ENCODE measurements around the gene MS4A1. TPM values are rescaled to one million over a fixed set of nuclear protein-coding genes. Genes with fewer than 3 reads are reported as not detected.

The MS4A1 gene
- total RNA-seq, 6 experiments from 2014 or later, result 0.12 to 0.78 (median 0.26) TPM; not detected in 1

DNA sequence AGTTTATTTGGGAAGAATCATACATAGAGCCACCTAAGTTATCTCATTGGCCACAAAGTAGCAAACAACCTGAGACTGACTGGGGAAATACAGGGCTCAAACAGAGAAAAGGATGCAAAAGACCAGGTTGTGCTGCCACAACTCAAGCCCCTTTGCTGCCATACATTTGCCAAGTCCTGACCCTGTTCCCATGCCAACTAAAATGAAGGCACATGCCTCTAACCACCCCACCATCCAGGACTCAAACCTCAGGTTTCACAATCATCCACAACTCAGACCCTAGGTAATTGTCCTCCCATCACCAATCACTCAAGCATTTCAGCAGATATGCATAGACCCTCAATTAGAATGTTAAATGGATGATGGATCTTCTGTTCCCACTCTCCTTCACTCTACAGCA is 1.4 kb upstream of the MS4A1 start:
- no peak overlapping the region for H3K4me3 ChIP-seq
- intact Hi-C loops (cut with DNase I), result no loop called here
- ATAC-seq, result no peak
- DNase-seq, result no peak
- no peaks in the 10 kb centered on the region for H3K4me1 ChIP-seq
- H3K36me3 ChIP-seq, result no peaks in the 10 kb centered on the region
- H3K9me3 ChIP-seq, result no peaks in the 10 kb centered on the region
- H3K27me3 ChIP-seq, result no peaks in the 10 kb centered on the region
- TF ChIP-seq, protein P1, sequence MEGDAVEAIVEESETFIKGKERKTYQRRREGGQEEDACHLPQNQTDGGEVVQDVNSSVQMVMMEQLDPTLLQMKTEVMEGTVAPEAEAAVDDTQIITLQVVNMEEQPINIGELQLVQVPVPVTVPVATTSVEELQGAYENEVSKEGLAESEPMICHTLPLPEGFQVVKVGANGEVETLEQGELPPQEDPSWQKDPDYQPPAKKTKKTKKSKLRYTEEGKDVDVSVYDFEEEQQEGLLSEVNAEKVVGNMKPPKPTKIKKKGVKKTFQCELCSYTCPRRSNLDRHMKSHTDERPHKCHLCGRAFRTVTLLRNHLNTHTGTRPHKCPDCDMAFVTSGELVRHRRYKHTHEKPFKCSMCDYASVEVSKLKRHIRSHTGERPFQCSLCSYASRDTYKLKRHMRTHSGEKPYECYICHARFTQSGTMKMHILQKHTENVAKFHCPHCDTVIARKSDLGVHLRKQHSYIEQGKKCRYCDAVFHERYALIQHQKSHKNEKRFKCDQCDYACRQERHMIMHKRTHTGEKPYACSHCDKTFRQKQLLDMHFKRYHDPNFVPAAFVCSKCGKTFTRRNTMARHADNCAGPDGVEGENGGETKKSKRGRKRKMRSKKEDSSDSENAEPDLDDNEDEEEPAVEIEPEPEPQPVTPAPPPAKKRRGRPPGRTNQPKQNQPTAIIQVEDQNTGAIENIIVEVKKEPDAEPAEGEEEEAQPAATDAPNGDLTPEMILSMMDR (IDR thresholded peaks at IDR 0.05), result no peak
- TF ChIP-seq POLR2A (IDR thresholded peaks at IDR 0.05), result no peak
- no peak overlapping the region for H3K27ac ChIP-seq

DNA sequence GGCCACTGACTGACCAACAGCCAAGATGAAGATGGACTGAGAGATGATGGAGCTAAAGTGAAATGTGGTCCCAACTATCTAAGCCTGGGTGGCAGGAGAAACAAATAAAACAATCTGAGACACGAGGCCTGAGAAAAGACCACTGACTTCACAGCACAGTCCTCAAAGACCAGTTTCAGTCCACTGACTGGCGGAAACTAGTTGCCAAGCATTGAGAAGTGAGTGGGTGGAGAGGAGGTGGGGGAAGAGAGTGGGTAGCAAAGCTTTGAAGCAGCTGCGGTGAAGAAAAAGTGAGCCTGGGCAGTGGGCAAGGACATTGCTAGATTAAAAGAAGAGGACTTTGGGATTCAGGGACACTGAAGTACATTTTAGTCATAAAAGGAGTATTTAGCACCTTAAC is 1.9 kb downstream of the MS4A1 start:
- DNase-seq (no peak), ATAC-seq (no peak)
- Histone ChIP-seq H3K36me3 (no peaks in the 10 kb centered on the region), H3K27me3 (no peaks in the 10 kb centered on the region), H3K27ac (no peak overlapping the region), H3K9me3 (no peaks in the 10 kb centered on the region), H3K4me3 (no peak overlapping the region), H3K4me1 (no peaks in the 10 kb centered on the region)
- no peak for TF ChIP-seq POLR2A (IDR thresholded peaks at IDR 0.05)
- intact Hi-C loops (cut with DNase I), result no loop called here
- 33% methylated on average over 3 of the region's 3 CpGs for WGBS (ENCODE audit: insufficient coverage, low coverage, low lambda C conversion rate, missing lambda C conversion rate)

DNA sequence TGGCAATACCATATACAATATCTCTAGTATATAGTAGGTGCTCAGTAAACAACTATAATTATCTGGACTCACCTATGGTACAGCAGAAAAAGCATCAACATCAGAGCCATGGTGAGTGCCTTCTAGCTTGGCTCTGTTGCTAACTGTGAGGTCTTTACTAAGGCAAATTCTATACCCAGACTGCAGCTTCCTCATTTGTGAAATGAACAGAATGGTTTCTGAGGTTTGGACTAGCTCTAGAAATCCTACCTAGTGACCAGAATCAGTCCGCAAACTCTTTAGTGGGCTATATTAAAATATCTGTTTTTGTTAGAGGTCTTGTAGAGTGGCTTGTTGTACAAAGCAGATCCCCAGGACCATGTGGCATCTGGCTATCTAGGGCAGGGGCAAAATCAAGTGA is 3.7 kb downstream of the MS4A1 start:
- H3K9me3 ChIP-seq, result no peaks in the 10 kb centered on the region
- H3K36me3 ChIP-seq, result no peaks in the 10 kb centered on the region
- H3K27me3 ChIP-seq, result no peaks in the 10 kb centered on the region
- no peak for DNase-seq
- ATAC-seq, result no peak
- WGBS (ENCODE audit: insufficient coverage, low coverage, low lambda C conversion rate, missing lambda C conversion rate), result 43% methylated on average over 1 of the region's 1 CpG
- no peak overlapping the region for H3K27ac ChIP-seq
- H3K4me1 ChIP-seq, result no peaks in the 10 kb centered on the region
- TF ChIP-seq, protein P1 (IDR thresholded peaks at IDR 0.05), result no peak
- intact Hi-C loops (cut with DNase I), result no loop called here
- H3K4me3 ChIP-seq, result no peak overlapping the region

DNA sequence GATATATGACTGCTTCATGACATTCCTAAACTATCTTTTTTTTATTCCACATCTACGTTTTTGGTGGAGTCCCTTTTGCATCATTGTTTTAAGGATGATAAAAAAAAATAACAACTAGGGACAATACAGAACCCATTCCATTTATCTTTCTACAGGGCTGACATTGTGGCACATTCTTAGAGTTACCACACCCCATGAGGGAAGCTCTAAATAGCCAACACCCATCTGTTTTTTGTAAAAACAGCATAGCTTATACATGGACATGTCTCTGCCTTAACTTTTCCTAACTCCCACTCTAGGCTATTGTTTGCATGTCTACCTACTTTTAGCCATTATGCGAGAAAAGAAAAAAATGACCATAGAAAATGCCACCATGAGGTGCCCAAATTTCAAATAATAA is 13.2 kb downstream of the MS4A1 start:
- no peaks in the 10 kb centered on the region for H3K4me1 ChIP-seq
- ATAC-seq (no peak), DNase-seq (no peak)
- no peaks in the 10 kb centered on the region for H3K27me3 ChIP-seq
- H3K9me3 ChIP-seq, result no peaks in the 10 kb centered on the region
- no peak overlapping the region for H3K4me3 ChIP-seq
- intact Hi-C loops (cut with DNase I), result no loop called here
- no peak overlapping the region for H3K27ac ChIP-seq
- no peak for TF ChIP-seq POLR2A (IDR thresholded peaks at IDR 0.05)
- TF ChIP-seq, protein P1 (IDR thresholded peaks at IDR 0.05), result no peak
- WGBS (ENCODE audit: insufficient coverage, low coverage, low lambda C conversion rate, missing lambda C conversion rate), result 34% methylated on average over 2 of the region's 2 CpGs
- no peaks in the 10 kb centered on the region for H3K36me3 ChIP-seq

DNA sequence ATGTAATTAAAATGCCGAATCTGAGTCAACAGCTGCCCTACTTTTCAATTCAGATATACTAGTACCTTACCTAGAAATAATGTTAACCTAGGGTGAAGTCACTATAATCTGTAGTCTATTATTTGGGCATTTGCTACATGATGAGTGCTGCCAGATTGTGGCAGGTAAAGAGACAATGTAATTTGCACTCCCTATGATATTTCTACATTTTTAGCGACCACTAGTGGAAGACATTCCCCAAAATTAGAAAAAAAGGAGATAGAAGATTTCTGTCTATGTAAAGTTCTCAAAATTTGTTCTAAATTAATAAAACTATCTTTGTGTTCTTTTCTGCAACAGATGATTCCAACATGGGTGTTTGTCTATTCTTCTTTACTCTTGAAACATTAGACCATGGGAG is 14.1 kb downstream of the MS4A1 start:
- Histone ChIP-seq H3K4me3 (no peak overlapping the region), H3K27me3 (no peaks in the 10 kb centered on the region), H3K4me1 (no peaks in the 10 kb centered on the region), H3K36me3 (no peaks in the 10 kb centered on the region), H3K27ac (no peak overlapping the region), H3K9me3 (no peaks in the 10 kb centered on the region)
- TF ChIP-seq POLR2A (IDR thresholded peaks at IDR 0.05), result no peak
- TF ChIP-seq, protein P1 (IDR thresholded peaks at IDR 0.05), result no peak
- ATAC-seq, result no peak
- 39% methylated on average over 2 of the region's 2 CpGs for WGBS (ENCODE audit: insufficient coverage, low coverage, low lambda C conversion rate, missing lambda C conversion rate)
- intact Hi-C loops (cut with DNase I), result no loop called here
- no peak for DNase-seq

Data from right lobe of liver (tissue), 6 donors.